Stomach smooth muscle (tissue), 2 donors: ENCODE measurements around the gene SHROOM3.

Source experiments
- H3K27ac ChIP-seq: one replicate; pipeline ENCODE4 v1.7.0; 2013; ENCODE audit warnings: mild to moderate bottlenecking, low read length, inconsistent platforms
- H3K27me3 ChIP-seq, 2 donors: one replicate each; pipeline ENCODE4 v1.7.0; 2013; ENCODE audit warnings: low read length in 2 of 2; ENCODE audit not compliant: insufficient read depth in 2 of 2, control insufficient read depth in 1 of 2
- H3K36me3 ChIP-seq, 2 donors: one replicate each; pipeline ENCODE4 v1.7.0; 2013; ENCODE audit warnings: low read length in 2 of 2; ENCODE audit not compliant: control insufficient read depth in 2 of 2, insufficient read depth in 2 of 2
- H3K4me1 ChIP-seq: one replicate; pipeline ENCODE4 v1.7.0; 2013; ENCODE audit warnings: low read length; ENCODE audit not compliant: control insufficient read depth, insufficient read depth
- H3K4me3 ChIP-seq, 2 donors: one replicate each; pipeline ENCODE4 v1.7.0; 2013; ENCODE audit warnings: low read length in 2 of 2
- H3K9ac ChIP-seq, 2 donors: one replicate each; pipeline ENCODE4 v1.7.0; 2013; ENCODE audit warnings: low read length in 2 of 2, mild to moderate bottlenecking in 1 of 2
- H3K9me3 ChIP-seq, 2 donors: one replicate each; pipeline ENCODE4 v1.7.0; 2013; ENCODE audit warnings: low read length in 2 of 2; ENCODE audit not compliant: control insufficient read depth in 2 of 2
- donor health status: healthy.
- donor health status: Pancreatic carcinoma.

SHROOM3 gene

GRCh38 chr4:76434901-76435527 lies at the start of gene SHROOM3:
TSS of gene SHROOM3 (plus strand) at chr4:76435229. CDS start at chr4:76436053, 824 bp downstream.
- Histone ChIP-seq H3K27me3 (no peaks in the 10 kb centered on the region), H3K27ac (no peak within 1 kb of the TSS), H3K9ac (peak within 1 kb of the TSS in 1 of 2 donors; percentile 14), H3K4me3 (peak within 1 kb of the TSS; percentile 1 to 30), H3K9me3 (no peaks in the 10 kb centered on the region), H3K36me3 (no peaks in the 10 kb centered on the region), H3K4me1 (no peaks in the 10 kb centered on the region)

GRCh38 chr4:76385974-76386373 lies 49.1 kb upstream of the SHROOM3 start:
- no peaks in the 10 kb centered on the region for H3K36me3 ChIP-seq
- H3K9ac ChIP-seq: no peak overlapping the region
- H3K27ac ChIP-seq: no peak overlapping the region
- H3K9me3 ChIP-seq: no peaks in the 10 kb centered on the region
- no peaks in the 10 kb centered on the region for H3K27me3 ChIP-seq
- no peaks in the 10 kb centered on the region for H3K4me1 ChIP-seq
- H3K4me3 ChIP-seq: no peak overlapping the region

GRCh38 chr4:76386566-76387305 lies 48.3 kb upstream of the SHROOM3 start:
- Histone ChIP-seq H3K27me3 (no peaks in the 10 kb centered on the region), H3K36me3 (no peaks in the 10 kb centered on the region), H3K4me3 (no peak overlapping the region), H3K9me3 (no peaks in the 10 kb centered on the region), H3K4me1 (no peaks in the 10 kb centered on the region), H3K27ac (no peak overlapping the region), H3K9ac (no peak overlapping the region)

GRCh38 chr4:76388160-76388908 lies 46.7 kb upstream of the SHROOM3 start:
- Histone ChIP-seq H3K27ac (no peak overlapping the region), H3K4me1 (no peaks in the 10 kb centered on the region), H3K9me3 (no peaks in the 10 kb centered on the region), H3K4me3 (no peak overlapping the region), H3K36me3 (no peaks in the 10 kb centered on the region), H3K27me3 (no peaks in the 10 kb centered on the region), H3K9ac (no peak overlapping the region)

DNA sequence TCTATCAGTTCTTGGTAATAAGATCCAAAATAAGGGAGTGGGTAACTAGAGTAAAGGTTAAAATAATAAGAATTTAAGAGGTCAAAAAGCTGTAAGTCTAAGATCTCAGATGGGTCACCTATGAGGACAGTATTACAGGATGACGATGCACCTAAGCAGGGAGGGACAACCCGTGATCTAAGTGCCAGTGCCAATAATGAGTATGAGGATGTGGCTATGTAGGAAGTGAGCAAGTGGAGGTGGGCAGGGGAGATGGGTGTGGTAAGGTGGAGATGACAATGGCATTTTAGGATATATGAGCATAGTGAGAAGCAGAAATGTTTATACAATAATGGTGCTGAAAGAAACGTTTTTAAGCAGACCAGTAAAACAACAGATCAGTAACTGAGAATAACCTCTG lies 33.4 kb upstream of the SHROOM3 start:
- Histone ChIP-seq H3K27ac (no peak overlapping the region), H3K27me3 (no peaks in the 10 kb centered on the region), H3K36me3 (no peaks in the 10 kb centered on the region), H3K9me3 (no peaks in the 10 kb centered on the region), H3K4me3 (no peak overlapping the region), H3K9ac (no peak overlapping the region), H3K4me1 (no peaks in the 10 kb centered on the region)

GRCh38 chr4:76406081-76406480 lies 28.9 kb upstream of the SHROOM3 start:
- no peak overlapping the region for H3K27ac ChIP-seq
- H3K4me3 ChIP-seq: no peak overlapping the region
- H3K9me3 ChIP-seq: no peaks in the 10 kb centered on the region
- no peaks in the 10 kb centered on the region for H3K36me3 ChIP-seq
- H3K4me1 ChIP-seq: no peaks in the 10 kb centered on the region
- H3K9ac ChIP-seq: no peak overlapping the region
- no peaks in the 10 kb centered on the region for H3K27me3 ChIP-seq

DNA sequence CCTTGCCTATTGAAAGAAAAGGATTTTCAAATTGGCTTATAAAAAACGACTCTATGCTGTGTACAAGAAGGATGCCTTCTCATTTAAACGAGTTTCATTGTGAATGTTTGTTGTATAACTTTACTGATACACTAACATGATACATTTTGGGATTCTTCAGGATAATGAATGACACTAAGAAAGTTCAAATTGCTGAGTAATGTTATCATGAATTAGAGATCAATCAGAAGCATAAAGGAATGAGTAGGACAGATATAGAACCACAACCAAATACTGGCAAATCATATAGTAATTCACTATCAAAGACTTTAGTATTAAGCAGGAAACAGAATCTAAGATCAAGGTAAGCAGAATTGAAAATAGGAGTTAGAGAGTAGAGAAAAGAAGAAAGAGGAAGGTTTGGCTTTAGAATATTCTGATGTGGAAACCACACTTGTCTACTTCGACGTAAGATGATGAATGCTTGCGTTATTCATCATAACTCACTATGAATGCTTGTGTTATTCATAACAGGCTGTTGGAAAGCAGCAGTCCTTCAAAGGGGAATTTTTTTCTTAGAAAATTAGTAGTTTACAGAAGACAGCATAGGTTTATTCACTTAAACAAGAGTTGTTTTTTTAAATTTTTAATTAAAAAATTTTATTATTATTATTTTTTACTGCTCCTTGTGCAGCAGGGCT lies 27.4 kb upstream of the SHROOM3 start:
- H3K4me3 ChIP-seq: no peak overlapping the region
- no peaks in the 10 kb centered on the region for H3K36me3 ChIP-seq
- H3K9me3 ChIP-seq: no peaks in the 10 kb centered on the region
- H3K27me3 ChIP-seq: no peaks in the 10 kb centered on the region
- H3K9ac ChIP-seq: no peak overlapping the region
- no peak overlapping the region for H3K27ac ChIP-seq
- H3K4me1 ChIP-seq: no peaks in the 10 kb centered on the region

GRCh38 chr4:76410636-76411035 lies 24.4 kb upstream of the SHROOM3 start:
- no peak overlapping the region for H3K27ac ChIP-seq
- no peaks in the 10 kb centered on the region for H3K4me1 ChIP-seq
- no peaks in the 10 kb centered on the region for H3K36me3 ChIP-seq
- H3K4me3 ChIP-seq: no peak overlapping the region
- no peaks in the 10 kb centered on the region for H3K9me3 ChIP-seq
- H3K9ac ChIP-seq: no peak overlapping the region
- no peaks in the 10 kb centered on the region for H3K27me3 ChIP-seq

- H3K9ac ChIP-seq: peak overlapping the region; percentile 60 to 63
- H3K27ac ChIP-seq: no peak overlapping the region
- H3K4me3 ChIP-seq: peak overlapping the region; percentile 72 to 74
- H3K4me1 ChIP-seq: peaks cover 10% of the 10 kb centered on the region
- H3K9me3 ChIP-seq: no peaks in the 10 kb centered on the region
- no peaks in the 10 kb centered on the region for H3K27me3 ChIP-seq
- H3K36me3 ChIP-seq: no peaks in the 10 kb centered on the region
Measured at GRCh38 chr4:76420188-76420761, 14.8 kb upstream of the SHROOM3 start.
